Keratinocyte (primary cell): Measurements from ENCODE around the gene BRD3OS.

ENCODE experiments used
- EZH2 ChIP-seq: IDR thresholded peaks from one replicate; pipeline ENCODE4 v1.6.1; 2012; ENCODE audit warnings: inconsistent platforms, mild to moderate bottlenecking, low read length, moderate library complexity
- TF ChIP-seq, protein P1 (sequence below), 3 experiments: IDR thresholded peaks in 1 of 3; conservative IDR thresholded peaks in 1 of 3; optimal IDR thresholded peaks in 1 of 3; 2 replicates in 2 of 3; 3 replicates in 1 of 3; pipeline versions ENCODE3 to v1.5.1; 2011; ENCODE audit warnings: low read length in 3 of 3, mild to moderate bottlenecking in 3 of 3, moderate library complexity in 2 of 3, control low read depth in 1 of 3, inconsistent platforms in 1 of 3; ENCODE audit not compliant: insufficient read depth in 2 of 3; ENCODE audit errors: extremely low read depth in 1 of 3

DNA sequence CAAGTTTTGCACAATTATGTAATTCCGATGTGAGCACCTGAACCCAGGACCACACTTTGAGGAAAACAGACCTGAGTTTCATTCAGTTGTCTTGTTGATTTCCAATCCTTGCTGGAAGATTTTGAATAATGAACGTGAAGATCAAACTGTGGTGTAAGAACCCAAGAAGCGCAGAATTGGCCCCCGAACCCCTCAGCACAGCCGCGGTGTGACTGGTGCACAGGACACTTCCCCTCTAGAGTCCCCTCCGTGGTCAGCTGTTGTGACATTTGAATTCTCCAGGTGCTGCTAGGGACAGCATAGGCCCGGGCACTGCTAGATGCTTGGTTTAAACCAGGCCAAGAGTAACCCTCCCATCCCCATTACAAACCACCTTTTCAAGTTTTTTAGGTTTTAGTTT lies 1.7 kb downstream of the BRD3OS start:
- TF ChIP-seq, protein P1, sequence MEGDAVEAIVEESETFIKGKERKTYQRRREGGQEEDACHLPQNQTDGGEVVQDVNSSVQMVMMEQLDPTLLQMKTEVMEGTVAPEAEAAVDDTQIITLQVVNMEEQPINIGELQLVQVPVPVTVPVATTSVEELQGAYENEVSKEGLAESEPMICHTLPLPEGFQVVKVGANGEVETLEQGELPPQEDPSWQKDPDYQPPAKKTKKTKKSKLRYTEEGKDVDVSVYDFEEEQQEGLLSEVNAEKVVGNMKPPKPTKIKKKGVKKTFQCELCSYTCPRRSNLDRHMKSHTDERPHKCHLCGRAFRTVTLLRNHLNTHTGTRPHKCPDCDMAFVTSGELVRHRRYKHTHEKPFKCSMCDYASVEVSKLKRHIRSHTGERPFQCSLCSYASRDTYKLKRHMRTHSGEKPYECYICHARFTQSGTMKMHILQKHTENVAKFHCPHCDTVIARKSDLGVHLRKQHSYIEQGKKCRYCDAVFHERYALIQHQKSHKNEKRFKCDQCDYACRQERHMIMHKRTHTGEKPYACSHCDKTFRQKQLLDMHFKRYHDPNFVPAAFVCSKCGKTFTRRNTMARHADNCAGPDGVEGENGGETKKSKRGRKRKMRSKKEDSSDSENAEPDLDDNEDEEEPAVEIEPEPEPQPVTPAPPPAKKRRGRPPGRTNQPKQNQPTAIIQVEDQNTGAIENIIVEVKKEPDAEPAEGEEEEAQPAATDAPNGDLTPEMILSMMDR (optimal IDR thresholded peaks at IDR 0.05 in 1 of 3, IDR thresholded peaks at IDR 0.05 in 1 of 3, conservative IDR thresholded peaks at IDR 0.05 in 1 of 3; ENCODE audit: extremely low read depth in 1 of 3, insufficient read depth in 2 of 3, low read length in 3 of 3): no peak
- TF ChIP-seq EZH2: no peak
